GM12874 (cell line): ENCODE data around the gene ZC3H11A.

ENCODE experiments used
- TF ChIP-seq, protein P1 (sequence below): IDR thresholded peaks from 2 replicates; pipeline ENCODE4 v1.5.1; 2011; ENCODE audit warnings: low read depth, mild to moderate bottlenecking, control low read depth, low read length, moderate library complexity; ENCODE audit not compliant: insufficient read depth

ZC3H11A gene

DNA sequence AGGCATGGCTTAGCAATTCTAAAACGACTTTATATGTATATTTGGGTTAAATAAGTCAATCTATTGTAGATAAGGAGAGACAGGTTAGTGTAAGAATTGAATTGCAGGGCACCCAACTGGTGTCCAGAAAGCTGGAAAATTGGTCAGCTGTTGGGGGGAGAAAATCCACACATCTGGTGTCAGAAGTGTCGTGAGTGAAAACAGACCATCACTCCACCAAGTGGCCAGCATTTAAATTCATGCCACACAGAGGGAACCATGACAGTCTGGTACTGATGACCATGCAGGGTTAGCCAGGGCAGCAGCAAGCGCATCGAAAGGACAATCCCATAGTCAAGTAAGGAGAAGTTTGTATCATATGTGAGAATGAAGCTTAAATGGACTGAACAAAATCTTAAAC, 18.8 kb upstream of the ZC3H11A start:
- TF ChIP-seq, protein P1, sequence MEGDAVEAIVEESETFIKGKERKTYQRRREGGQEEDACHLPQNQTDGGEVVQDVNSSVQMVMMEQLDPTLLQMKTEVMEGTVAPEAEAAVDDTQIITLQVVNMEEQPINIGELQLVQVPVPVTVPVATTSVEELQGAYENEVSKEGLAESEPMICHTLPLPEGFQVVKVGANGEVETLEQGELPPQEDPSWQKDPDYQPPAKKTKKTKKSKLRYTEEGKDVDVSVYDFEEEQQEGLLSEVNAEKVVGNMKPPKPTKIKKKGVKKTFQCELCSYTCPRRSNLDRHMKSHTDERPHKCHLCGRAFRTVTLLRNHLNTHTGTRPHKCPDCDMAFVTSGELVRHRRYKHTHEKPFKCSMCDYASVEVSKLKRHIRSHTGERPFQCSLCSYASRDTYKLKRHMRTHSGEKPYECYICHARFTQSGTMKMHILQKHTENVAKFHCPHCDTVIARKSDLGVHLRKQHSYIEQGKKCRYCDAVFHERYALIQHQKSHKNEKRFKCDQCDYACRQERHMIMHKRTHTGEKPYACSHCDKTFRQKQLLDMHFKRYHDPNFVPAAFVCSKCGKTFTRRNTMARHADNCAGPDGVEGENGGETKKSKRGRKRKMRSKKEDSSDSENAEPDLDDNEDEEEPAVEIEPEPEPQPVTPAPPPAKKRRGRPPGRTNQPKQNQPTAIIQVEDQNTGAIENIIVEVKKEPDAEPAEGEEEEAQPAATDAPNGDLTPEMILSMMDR, result 0 out of 2 replicates have a peak, but pooled peaks have one; percentile 20

DNA sequence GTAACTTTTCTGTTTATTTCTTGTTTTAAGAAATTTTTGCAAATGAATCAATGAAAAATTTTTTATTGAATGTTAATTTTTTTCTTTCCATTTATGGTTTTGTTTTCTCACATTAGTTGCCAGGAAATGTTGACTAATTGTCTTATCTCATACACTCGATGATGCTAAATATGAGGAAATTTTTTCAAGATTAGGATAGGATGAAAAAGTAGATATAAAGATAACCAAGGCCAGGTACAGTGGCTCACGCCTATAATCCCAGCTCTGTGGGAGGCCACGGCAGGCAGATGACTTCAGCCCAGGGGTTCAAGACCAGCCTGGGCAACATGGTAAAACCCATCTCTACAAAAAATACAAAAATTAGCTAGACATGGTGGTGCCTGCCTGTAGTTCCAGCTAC, 17.8 kb upstream of the ZC3H11A start:
- TF ChIP-seq, protein P1, result no peak

- TF ChIP-seq, protein P1, result no peak
Observed at GRCh38 chr1:203778146-203778545, 17.3 kb upstream of the ZC3H11A start.

DNA sequence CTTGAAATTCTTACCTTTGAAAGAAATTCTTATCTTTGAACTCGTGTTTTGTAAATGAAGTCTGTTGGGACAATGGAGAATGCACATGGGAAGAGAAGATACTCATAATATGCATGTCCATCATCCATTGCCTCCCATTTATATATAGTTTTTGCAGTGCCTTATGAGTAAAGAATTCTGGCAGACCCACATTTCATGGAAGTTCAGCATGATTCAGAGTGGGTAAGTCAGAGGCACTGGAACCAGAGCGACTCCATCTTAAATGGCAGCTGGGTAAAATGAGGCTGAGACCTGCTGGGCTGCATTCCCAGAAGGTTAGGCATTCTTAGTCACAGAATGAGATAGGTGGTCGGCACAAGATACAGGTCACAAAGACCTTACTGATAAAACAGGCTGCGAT, 16.6 kb upstream of the ZC3H11A start:
- TF ChIP-seq, protein P1, result no peak

GRCh38 chr1:203781962-203782361, 13.5 kb upstream of the ZC3H11A start:
- TF ChIP-seq, protein P1, result no peak

DNA sequence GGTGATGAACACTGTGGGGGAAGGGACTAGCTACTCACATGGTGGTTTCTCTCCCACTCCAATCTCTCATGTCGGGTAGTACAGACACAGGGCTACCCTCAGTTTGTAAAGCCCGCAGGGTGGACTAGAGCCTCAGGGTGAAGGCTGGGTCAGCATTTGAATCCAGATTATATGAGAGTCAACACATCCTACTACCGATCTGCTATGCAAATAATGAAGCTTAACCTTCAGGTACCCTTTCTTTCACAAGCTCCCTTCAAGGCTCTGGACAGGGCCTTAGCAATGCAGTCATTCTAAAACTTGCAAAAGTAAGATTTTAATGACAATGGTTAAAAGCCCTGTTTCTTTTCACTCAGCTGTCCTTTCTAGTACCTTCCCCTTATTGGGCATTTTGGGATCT, 5.5 kb upstream of the ZC3H11A start:
- TF ChIP-seq, protein P1, result no peak

DNA sequence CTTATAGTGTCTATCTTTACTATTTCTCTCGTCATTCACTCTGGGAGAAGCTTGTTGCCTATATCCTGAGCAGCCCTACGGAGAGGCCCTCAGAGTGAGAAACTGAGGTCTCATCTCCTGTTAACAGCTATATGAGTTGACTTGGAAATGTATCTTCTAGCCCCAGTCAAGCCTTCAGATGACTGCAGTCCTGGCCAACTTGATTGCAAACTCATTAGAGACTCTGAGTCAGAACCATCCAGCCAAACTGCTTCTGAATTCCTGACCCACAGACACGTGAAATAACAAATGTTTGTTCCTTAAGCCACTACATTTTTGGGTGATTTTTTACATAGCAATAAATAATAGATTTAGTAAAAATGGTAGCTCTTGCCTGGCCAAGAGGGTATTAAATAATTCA, 3.9 kb upstream of the ZC3H11A start:
- TF ChIP-seq, protein P1, result no peak

DNA sequence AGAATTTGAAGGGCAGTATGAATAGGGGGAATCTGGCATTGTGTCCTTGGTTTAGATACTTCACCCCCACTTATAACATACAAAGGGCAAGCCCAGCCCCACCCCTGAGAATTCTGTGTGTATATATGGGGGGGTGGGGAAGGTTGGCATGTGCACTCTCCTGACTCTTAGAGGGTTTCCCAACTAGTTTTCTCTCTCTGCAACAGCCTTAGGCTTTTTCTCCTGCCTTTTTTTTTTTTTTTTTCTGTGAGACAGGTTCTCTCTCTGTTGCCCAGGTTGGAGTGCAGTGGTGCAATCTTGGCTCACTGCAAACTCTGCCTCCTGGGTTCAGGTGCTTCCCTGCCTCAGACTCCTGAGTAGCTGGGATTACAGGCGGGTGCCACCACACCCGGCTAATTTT, 2.9 kb upstream of the ZC3H11A start:
- TF ChIP-seq, protein P1, result no peak
